ENCODE results near the gene RHNO1.

- no peak for TF ChIP-seq CTCF (IDR thresholded peaks at IDR 0.05; ENCODE audit: low read depth, low read length)
- no peak for TF ChIP-seq POLR2A (IDR thresholded peaks at IDR 0.05; ENCODE audit: extremely low read depth, insufficient read length)
Observed at GRCh38 chr12:2934371-2934770, 57.3 kb downstream of the RHNO1 start.
